HG02973 (cell line): ENCODE results near the gene SLC12A7.
"Not testable (repeated sequence)": the region's sequence is repeated elsewhere in the genome, so short reads cannot be mapped to it uniquely, and the experiment has no call there.

ENCODE experiments used
- ATAC-seq: cut with Tn5 transposase; IDR thresholded peaks from one replicate; pipeline ENCODE4 v1.9.1; 2021; ENCODE audit warnings: moderate library complexity; ENCODE audit not compliant: unreplicated experiment

The SLC12A7 gene

GRCh38 chr5:1111727-1112289 lies at the start of gene SLC12A7:
Gene SLC12A7, minus strand, starts transcription at chr5:1112063. Its CDS starts 72 bp downstream, at chr5:1111991.
- ATAC-seq: peak; percentile 60

GRCh38 chr5:1161108-1161832 lies 49.4 kb upstream of the SLC12A7 start:
- ATAC-seq: no peak

- ATAC-seq: no peak
Measured at GRCh38 chr5:1159774-1160406, 48.0 kb upstream of the SLC12A7 start.

DNA sequence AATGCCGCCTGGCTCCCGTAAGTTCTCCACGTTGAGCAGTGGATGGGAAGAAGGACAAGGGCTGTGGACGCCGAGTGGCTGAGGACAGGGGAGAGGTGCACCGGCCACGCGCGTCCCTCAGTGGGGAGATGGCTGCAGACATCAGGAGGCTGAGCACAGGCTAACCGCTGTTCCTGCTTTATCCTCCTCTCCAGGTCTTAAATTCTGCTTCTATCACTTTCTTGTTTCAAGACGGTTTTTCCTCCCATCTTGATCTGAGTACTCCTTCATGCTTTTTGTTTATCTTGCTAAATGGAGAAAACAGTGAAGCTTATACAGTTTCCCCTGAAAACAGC lies 47.4 kb upstream of the SLC12A7 start:
- no peak for ATAC-seq

DNA sequence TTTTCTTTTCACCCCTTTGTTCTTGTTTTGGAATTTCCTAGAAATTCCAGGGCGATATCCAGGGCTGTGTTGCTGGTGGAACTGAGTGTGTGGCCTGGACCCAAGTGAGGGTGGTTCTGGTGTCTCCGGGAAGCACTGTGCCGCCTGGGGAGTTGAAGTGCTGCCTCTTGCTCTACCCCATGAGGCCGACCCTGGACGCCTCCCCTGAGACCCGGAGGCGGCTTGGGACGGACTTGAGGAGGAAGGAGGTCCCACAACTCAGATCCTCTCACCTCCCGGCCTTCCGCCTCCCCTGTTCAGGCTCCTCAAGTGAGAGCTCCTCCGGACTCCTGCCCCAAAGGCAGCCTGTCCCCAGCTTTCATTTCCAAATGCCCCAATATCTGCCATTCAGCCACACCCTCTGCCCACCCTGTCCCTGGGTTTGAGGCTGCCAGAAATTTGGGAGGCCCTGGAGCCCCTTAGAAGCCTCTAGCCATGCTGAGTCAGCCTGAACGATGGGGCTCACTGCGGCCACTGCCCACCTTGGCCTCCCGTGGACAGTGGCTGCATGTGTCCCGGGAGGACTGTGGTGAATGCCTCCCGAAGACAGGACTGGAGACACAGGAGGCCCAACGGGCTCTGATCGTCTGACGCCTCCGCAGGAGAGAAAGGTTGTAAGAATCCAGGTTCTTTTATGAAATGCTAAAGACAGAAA lies 46.9 kb upstream of the SLC12A7 start:
- no peak for ATAC-seq

GRCh38 chr5:1157461-1157986 lies 45.7 kb upstream of the SLC12A7 start:
- not testable (repeated sequence) for ATAC-seq

GRCh38 chr5:1156754-1157460 lies 45.0 kb upstream of the SLC12A7 start:
- ATAC-seq: no peak

- ATAC-seq: no peak
Measured at GRCh38 chr5:1156033-1156753, 44.3 kb upstream of the SLC12A7 start.

GRCh38 chr5:1155191-1156032 lies 43.5 kb upstream of the SLC12A7 start:
- no peak for ATAC-seq

- no peak for ATAC-seq
Measured at GRCh38 chr5:1153428-1153827, 41.6 kb upstream of the SLC12A7 start.

GRCh38 chr5:1152771-1153282 lies 41.0 kb upstream of the SLC12A7 start:
- ATAC-seq: no peak

DNA sequence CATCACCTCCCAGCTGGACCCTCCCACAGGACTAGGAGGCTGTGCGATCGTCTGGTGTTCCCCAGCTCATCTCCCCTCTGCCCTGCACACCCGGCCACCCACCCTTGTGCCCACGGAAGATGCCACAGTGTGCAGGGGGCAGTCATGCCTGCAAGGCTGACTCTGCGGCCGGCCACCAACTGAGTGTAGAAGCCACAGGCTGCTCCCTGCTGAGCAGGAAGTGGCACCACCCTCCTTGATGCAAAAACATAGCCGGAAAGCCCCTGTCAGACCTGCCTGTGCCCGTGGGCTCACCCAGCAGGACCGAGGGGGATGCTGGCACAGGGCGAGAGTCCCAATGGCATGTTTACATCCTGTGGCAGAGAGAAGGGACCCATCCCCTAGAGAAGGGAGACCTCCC lies 40.3 kb upstream of the SLC12A7 start:
- no peak for ATAC-seq

DNA sequence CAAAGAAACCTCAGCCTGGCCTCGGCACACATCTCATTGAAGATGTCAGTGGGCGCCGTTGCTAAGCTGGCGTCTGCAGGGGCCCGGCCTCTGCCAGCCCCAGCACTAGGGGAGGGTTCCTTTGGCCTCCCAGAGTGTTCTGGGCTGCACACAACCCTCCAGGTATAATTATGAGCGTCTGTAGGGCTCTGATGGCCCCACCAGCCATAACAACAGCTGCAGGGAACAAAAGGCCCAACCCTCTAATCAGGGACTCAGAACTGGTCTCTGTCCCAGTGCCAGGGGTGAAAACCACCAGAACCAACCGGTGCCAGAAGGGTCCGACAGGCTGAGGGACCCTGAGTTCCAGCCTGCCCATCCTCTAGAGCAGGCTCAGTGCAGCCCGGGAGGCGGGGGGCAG lies 39.5 kb upstream of the SLC12A7 start:
- no peak for ATAC-seq

GRCh38 chr5:1150866-1151265 lies 39.0 kb upstream of the SLC12A7 start:
- no peak for ATAC-seq

GRCh38 chr5:1144638-1145396 lies 33.0 kb upstream of the SLC12A7 start:
- ATAC-seq: no peak

GRCh38 chr5:1144089-1144488 lies 32.2 kb upstream of the SLC12A7 start:
- ATAC-seq: no peak

DNA sequence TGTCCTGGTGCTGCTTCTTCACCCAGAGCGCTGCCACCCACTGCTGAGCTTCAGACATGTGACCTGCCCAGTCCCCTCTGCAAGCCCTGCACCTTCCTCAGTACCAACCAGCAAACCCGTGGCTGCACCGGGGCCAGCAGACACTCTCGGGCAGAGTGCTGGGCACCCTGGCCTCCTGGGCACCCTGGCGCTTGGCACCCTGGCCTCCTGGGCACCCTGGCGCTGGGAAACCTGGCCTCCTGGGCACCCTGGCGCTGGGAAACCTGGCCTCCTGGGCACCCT lies 31.7 kb upstream of the SLC12A7 start:
- no peak for ATAC-seq

DNA sequence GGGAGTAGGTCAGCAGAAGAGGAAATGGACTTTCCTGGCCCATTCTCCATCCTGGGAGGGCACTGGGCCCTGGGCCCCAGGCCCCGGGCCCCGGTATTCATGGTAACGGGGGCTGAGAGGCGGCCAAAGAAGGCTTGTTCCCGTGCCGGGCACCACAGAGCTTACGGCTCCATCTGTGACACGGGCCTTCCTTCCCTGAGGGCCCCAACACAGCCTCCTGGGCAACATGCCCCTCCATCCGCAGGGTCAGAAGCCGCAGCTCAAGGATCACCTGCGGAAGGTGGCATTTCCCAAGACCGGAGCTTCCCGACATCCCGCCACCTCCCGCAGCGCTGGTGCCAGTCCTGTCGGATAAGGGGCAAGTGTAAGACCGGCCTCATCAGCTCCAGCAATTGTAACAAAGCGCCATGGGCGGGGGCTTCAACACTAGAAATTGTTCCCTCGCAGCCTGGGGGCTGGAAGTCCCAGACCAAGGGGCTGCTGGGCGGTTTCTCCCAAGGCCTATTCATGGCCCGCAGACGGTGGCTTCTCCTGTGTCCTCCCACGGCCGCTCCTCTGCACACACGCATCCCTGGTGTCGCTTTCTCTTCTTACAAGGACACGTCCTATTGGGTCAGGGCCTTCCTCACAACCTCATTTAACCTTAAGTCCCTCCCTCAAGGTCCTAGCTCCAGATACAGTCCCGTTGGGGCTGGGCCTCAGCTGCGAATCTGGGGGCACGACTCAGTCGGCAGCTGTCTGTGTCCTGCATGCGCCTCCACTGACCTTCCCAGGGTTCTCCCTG lies 31.2 kb upstream of the SLC12A7 start:
- ATAC-seq: no peak
